ENCODE results near the gene SPAG9. TPM values are rescaled to one million over a fixed set of nuclear protein-coding genes. Genes with fewer than 3 reads are reported as not detected.

Gene SPAG9
- total RNA-seq, 1 experiment from 2014 or later, result 54.3 TPM

DNA sequence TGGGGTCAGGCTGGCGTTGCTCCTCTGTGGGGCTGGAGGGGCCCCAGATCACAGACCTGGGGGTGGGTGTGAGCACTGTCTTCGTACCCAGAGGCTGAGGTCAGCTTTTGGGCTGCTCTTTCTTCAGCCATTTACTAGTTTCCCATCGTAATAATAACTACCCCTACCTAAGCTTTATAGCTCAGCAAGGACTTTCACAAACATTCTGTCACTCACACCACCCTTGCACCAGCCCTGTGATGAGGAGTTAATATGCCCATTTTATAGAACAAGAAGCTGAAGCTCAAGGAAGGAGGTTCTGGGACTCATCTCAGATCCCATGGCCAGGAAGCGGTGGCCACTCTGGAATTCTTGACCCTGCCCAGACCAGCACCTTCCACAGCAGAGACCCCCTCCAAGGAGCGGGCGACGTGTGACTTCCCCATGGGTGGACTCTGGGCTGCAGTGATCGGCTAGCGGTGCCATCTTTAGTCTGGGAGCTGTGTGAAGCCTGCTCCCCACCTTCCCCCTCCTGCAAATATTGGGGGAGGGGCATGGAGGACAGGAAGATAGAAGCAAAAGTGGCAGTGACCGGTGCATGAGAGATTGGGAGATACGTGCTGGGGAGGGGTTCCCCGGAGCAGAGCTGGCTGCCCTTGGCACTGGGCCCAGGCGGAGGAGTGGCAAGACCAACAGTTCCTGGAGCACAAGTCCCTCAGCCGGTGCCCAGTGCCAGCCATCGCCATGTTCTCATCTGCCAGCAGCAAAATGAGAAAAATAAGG is 172.7 kb downstream of the SPAG9 start:
- H3K4me1 ChIP-seq (ENCODE audit: insufficient read depth, low read length), result no peaks in the 10 kb centered on the region
- no peaks in the 10 kb centered on the region for H3K36me3 Mint-ChIP-seq (ENCODE audit: insufficient read depth in 1 of 3, low read depth in 3 of 3)
- no peak overlapping the region; the same call in 1 of the 2 replicates for H3K14ac ChIP-seq (ENCODE audit: insufficient read depth, low read length)
- H3K27ac ChIP-seq (ENCODE audit: insufficient read length, low read depth, low read length), result no peak overlapping the region
- no peak overlapping the region for H2AK5ac ChIP-seq (ENCODE audit: insufficient read length, low read length)
- no peak overlapping the region; a peak in 1 of 5 replicates for H3K4me3 Mint-ChIP-seq
- H3T11ph ChIP-seq (ENCODE audit: low read length), result no peak overlapping the region
- no peaks in the 10 kb centered on the region for H3K9me3 Mint-ChIP-seq
- H3K79me2 ChIP-seq (ENCODE audit: insufficient read depth, low read length), result no peaks in the 10 kb centered on the region
- no peak for DNase-seq
- no peak overlapping the region for H2BK20ac ChIP-seq (ENCODE audit: low read depth, low read length, poor library complexity, severe bottlenecking)
- H3K27me3 Mint-ChIP-seq (ENCODE audit: low read depth), result peaks cover 15% of the 10 kb centered on the region
- H3K4me2 ChIP-seq (ENCODE audit: insufficient read depth, insufficient read length, low read length), result no peak overlapping the region
- peaks cover 39 to 43% of the 10 kb centered on the region in 2 experiments for H3K4me1 Mint-ChIP-seq
- H2AFZ ChIP-seq (ENCODE audit: low read length), result no peak overlapping the region
- H3K27me3 ChIP-seq (ENCODE audit: insufficient read depth, low read length), result no peaks in the 10 kb centered on the region; the same call in 1 of the 2 replicates
- no peak overlapping the region for H3K23ac ChIP-seq (ENCODE audit: insufficient read length, low read depth, low read length)
- H3K56ac ChIP-seq (ENCODE audit: insufficient read length, low read depth, low read length), result no peak overlapping the region
- no peak overlapping the region for H3K9ac ChIP-seq (ENCODE audit: extremely low read depth, insufficient read length, low read length)
- TF ChIP-seq, protein P1, sequence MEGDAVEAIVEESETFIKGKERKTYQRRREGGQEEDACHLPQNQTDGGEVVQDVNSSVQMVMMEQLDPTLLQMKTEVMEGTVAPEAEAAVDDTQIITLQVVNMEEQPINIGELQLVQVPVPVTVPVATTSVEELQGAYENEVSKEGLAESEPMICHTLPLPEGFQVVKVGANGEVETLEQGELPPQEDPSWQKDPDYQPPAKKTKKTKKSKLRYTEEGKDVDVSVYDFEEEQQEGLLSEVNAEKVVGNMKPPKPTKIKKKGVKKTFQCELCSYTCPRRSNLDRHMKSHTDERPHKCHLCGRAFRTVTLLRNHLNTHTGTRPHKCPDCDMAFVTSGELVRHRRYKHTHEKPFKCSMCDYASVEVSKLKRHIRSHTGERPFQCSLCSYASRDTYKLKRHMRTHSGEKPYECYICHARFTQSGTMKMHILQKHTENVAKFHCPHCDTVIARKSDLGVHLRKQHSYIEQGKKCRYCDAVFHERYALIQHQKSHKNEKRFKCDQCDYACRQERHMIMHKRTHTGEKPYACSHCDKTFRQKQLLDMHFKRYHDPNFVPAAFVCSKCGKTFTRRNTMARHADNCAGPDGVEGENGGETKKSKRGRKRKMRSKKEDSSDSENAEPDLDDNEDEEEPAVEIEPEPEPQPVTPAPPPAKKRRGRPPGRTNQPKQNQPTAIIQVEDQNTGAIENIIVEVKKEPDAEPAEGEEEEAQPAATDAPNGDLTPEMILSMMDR (conservative IDR thresholded peaks at IDR 0.05), result no peak
- no peak overlapping the region for H2BK5ac ChIP-seq (ENCODE audit: insufficient read length, low read length)
- no peak overlapping the region for H4K8ac ChIP-seq (replicated peaks; ENCODE audit: insufficient read length, low read depth, low read length)
- no peak overlapping the region for H3K18ac ChIP-seq (ENCODE audit: insufficient read length, low read depth, low read length)
- H3K4ac ChIP-seq (ENCODE audit: low read depth, low read length), result no peak overlapping the region
- H3K27ac Mint-ChIP-seq, result peak overlapping the region in 1 of 3 experiments; percentile 67; a peak in 1 of 7 replicates
- H2BK120ac ChIP-seq (ENCODE audit: low read depth, low read length, poor library complexity, severe bottlenecking), result no peak overlapping the region
- H3K23me2 ChIP-seq (ENCODE audit: insufficient read length, low read depth, low read length, poor library complexity, severe bottlenecking), result no peaks in the 10 kb centered on the region
- H4K20me1 ChIP-seq (ENCODE audit: control insufficient read depth, insufficient read depth, insufficient read length), result no peaks in the 10 kb centered on the region
- WGBS (ENCODE audit: extremely low coverage, insufficient read length, low lambda C conversion rate), result no CpG with 5 or more reads among the region's 15 CpGs
- H3K79me1 ChIP-seq (ENCODE audit: insufficient read depth, low read depth, low read length, poor library complexity, severe bottlenecking), result no peaks in the 10 kb centered on the region
- no peak overlapping the region for H4K91ac ChIP-seq (ENCODE audit: insufficient read length, low read depth, low read length)
- H3K9me3 ChIP-seq (ENCODE audit: control insufficient read depth, low read depth, low read length), result no peaks in the 10 kb centered on the region
- no peak overlapping the region for H4K5ac ChIP-seq (ENCODE audit: insufficient read length, low read depth, low read length)
- no peak overlapping the region for H2BK12ac ChIP-seq (ENCODE audit: insufficient read length, low read depth, low read length)
- no peak overlapping the region for H2BK15ac ChIP-seq (ENCODE audit: low read depth, low read length)

All from H9 (cell line).